PC-3 (cell line): Measurements from ENCODE around the gene MYO9A.

ENCODE experiments used
- EZH2 ChIP-seq: fragments of 300-600 bp; sonication (generic); IDR thresholded peaks from one replicate; pipeline ENCODE4 v1.6.1; 2017; ENCODE audit warnings: antibody characterized with exemption, mild to moderate bottlenecking, low read length; ENCODE audit not compliant: unreplicated experiment
- EZH2phosphoT487 ChIP-seq: fragments of 300-600 bp; sonication (generic); IDR thresholded peaks from 2 replicates; pipeline ENCODE4 v1.6.1; 2018; ENCODE audit warnings: mild to moderate bottlenecking, antibody characterized with exemption, low read length, borderline replicate concordance
- TF ChIP-seq, protein P1 (sequence below): fragments of 300-600 bp; sonication (generic); conservative IDR thresholded peaks from 2 replicates; pipeline ENCODE4 v1.5.1; 2017; ENCODE audit warnings: antibody characterized with exemption, low read depth, mild to moderate bottlenecking, low read length

GRCh38 chr15:71975816-71976150, 142.2 kb downstream of the MYO9A start:
- TF ChIP-seq, protein P1, sequence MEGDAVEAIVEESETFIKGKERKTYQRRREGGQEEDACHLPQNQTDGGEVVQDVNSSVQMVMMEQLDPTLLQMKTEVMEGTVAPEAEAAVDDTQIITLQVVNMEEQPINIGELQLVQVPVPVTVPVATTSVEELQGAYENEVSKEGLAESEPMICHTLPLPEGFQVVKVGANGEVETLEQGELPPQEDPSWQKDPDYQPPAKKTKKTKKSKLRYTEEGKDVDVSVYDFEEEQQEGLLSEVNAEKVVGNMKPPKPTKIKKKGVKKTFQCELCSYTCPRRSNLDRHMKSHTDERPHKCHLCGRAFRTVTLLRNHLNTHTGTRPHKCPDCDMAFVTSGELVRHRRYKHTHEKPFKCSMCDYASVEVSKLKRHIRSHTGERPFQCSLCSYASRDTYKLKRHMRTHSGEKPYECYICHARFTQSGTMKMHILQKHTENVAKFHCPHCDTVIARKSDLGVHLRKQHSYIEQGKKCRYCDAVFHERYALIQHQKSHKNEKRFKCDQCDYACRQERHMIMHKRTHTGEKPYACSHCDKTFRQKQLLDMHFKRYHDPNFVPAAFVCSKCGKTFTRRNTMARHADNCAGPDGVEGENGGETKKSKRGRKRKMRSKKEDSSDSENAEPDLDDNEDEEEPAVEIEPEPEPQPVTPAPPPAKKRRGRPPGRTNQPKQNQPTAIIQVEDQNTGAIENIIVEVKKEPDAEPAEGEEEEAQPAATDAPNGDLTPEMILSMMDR, result no peak
- TF ChIP-seq EZH2, result no peak
- TF ChIP-seq EZH2phosphoT487, result no peak
